ENCODE results near the gene TRMT11.

Gene TRMT11

GRCh38 chr6:126064257-126064747, 78.0 kb downstream of the TRMT11 start:
- H3K9me3 ChIP-seq (ENCODE audit: control insufficient read depth, insufficient read depth, low read depth, low read length): no peaks in the 10 kb centered on the region
- CTCF ChIA-PET: interaction anchor here (0.6 to 1.1 kb wide), 3 partner anchors 12 to 971 kb away, joined by 3 read pairs; no protein-coding TSS in a partner anchor
- POLR2A ChIA-PET: no interaction called here
- peaks cover 22% of the 10 kb centered on the region for H3K4me1 ChIP-seq (ENCODE audit: control insufficient read depth, insufficient read depth, low read length)
- TF ChIP-seq ZBTB20 (tag by site-specific recombination; IDR thresholded peaks at IDR 0.05): 0 out of 2 replicates have a peak, but pooled peaks have one; percentile 13
- TF ChIP-seq ZBTB1 (tag by site-specific recombination; IDR thresholded peaks at IDR 0.05): no peak
- TF ChIP-seq GFI1B (tag by site-specific recombination; IDR thresholded peaks at IDR 0.05): no peak
- TF ChIP-seq ZBTB8A (tag by site-specific recombination; IDR thresholded peaks at IDR 0.05): no peak
- no peak for TF ChIP-seq ZNF221 (tag by site-specific recombination; IDR thresholded peaks at IDR 0.05; ENCODE audit: borderline replicate concordance)
- TF ChIP-seq ZNF132 (tag by site-specific recombination; IDR thresholded peaks at IDR 0.05; ENCODE audit: borderline replicate concordance): no peak
- TF ChIP-seq ZNF549 (tag by site-specific recombination; IDR thresholded peaks at IDR 0.05): no peak
- TF ChIP-seq ZNF473 (tag by site-specific recombination; IDR thresholded peaks at IDR 0.05): no peak
- TF ChIP-seq ZFP37 (tag by site-specific recombination; IDR thresholded peaks at IDR 0.05): no peak
- no peak for TF ChIP-seq ZBTB11 (tag by site-specific recombination; conservative IDR thresholded peaks at IDR 0.05; ENCODE audit: low read depth)
- 0 out of 2 replicates have a peak, but pooled peaks have one; percentile 26 for TF ChIP-seq OSR2 (tag by site-specific recombination; IDR thresholded peaks at IDR 0.05)
- H3K36me3 ChIP-seq (ENCODE audit: control insufficient read depth in 2 of 2, insufficient read depth in 1 of 2, low read length in 2 of 2): peaks cover 0 to 17% of the 10 kb centered on the region in 2 experiments; a peak in 1 of 3 replicates
- H3K4me3 ChIP-seq (ENCODE audit: low read depth, low read length): no peak overlapping the region
- H3K27ac ChIP-seq (ENCODE audit: extremely low read depth, low read depth, low read length): peak overlapping the region; percentile 52

GRCh38 chr6:126064748-126065401, 78.5 kb downstream of the TRMT11 start:
- Histone ChIP-seq H3K36me3 (ENCODE audit: control insufficient read depth in 2 of 2, insufficient read depth in 1 of 2, low read length in 2 of 2) (peaks cover 0 to 13% of the 10 kb centered on the region in 2 experiments; a peak in 1 of 3 replicates), H3K9me3 (ENCODE audit: control insufficient read depth, insufficient read depth, low read depth, low read length) (no peaks in the 10 kb centered on the region), H3K4me1 (ENCODE audit: control insufficient read depth, insufficient read depth, low read length) (peaks cover 22% of the 10 kb centered on the region), H3K27ac (ENCODE audit: extremely low read depth, low read depth, low read length) (peak overlapping the region; percentile 52), H3K4me3 (ENCODE audit: low read depth, low read length) (no peak overlapping the region)
- ChIA-PET POLR2A (no interaction called here), CTCF (no interaction called here)
- TF ChIP-seq TRIM28 (IDR thresholded peaks at IDR 0.05; ENCODE audit: borderline replicate concordance, low read length) (peak; percentile 97), WT1 (tag by site-specific recombination; IDR thresholded peaks at IDR 0.05) (peak; percentile 74), YY1 (tag by site-specific recombination; IDR thresholded peaks at IDR 0.05) (no peak), ZNF394 (tag by site-specific recombination; IDR thresholded peaks at IDR 0.05; ENCODE audit: borderline replicate concordance) (no peak), TCF7L2 (IDR thresholded peaks at IDR 0.05; ENCODE audit: borderline replicate concordance, low read depth, low read length) (peak; percentile 71; the same call in 1 of the 2 replicates), ZNF157 (tag by site-specific recombination; IDR thresholded peaks at IDR 0.05) (no peak), ZSCAN16 (tag by site-specific recombination; IDR thresholded peaks at IDR 0.05) (0 out of 2 replicates have a peak, but pooled peaks have one; percentile 13), GLIS1 (tag by site-specific recombination; IDR thresholded peaks at IDR 0.05) (peak; percentile 14; the same call in 1 of the 2 replicates), PRDM6 (tag by site-specific recombination; IDR thresholded peaks at IDR 0.05) (peak; percentile 65; the same call in 1 of the 2 replicates), GFI1B (tag by site-specific recombination; IDR thresholded peaks at IDR 0.05) (peak; percentile 84), ZNF677 (tag by site-specific recombination; IDR thresholded peaks at IDR 0.05) (no peak), ZNF692 (tag by site-specific recombination; IDR thresholded peaks at IDR 0.05) (no peak)
